ENCODE measurements around the gene MICA.

Gene MICA

GRCh38 chr6:31403283-31404060, at the start of gene MICA:
Gene MICA (plus strand): TSS chr6:31403595. CDS start chr6:31403633, 38 bp downstream.
- peak; percentile 21 for DNase-seq (ENCODE audit: low read depth, low spot score)
- POLR2A ChIA-PET, result no interaction called here

DNA sequence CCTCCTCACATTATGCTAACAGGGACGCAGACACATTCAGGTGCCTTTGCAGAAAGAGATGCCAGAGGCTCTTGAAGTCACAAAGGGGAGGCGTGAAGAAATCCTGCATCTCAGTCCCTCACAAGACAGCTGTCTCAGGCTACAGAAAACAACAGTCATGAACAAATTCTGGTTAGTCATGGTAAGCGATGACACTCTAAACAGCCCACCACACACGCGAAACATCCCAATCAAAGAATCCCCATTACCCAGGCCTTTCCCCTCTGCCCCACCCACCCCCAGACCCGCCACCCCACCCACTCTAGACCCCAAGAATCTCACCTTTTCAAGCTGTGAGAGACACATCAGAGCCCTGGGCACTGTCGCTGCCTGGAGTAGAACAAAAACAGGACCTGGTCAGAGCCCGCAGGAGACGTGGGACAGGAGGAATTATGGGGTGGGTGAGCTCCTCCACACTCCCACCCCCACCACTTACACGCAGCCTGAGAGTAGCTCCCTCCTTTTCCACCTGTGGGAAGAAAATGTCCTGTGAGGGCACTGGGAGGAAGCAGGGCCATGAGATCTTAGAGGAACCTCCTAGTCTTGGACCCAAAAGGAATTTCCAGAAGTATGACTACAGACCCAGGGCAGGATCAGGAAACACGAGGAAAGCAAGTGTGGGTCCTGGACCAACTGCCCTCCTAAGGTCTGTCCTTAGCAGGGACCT, 49.1 kb upstream of the MICA start:
- ChIA-PET CTCF (interaction anchor here (1.8 kb wide), 1 partner anchor 12 kb away, joined by 8 read pairs; no protein-coding TSS in a partner anchor), POLR2A (no interaction called here)
- no peak for TF ChIP-seq CTCF (IDR thresholded peaks at IDR 0.05; ENCODE audit: insufficient read depth, low read length, missing control alignments)
- DNase-seq (ENCODE audit: low read depth, low spot score), result no peak
- no peak overlapping the region for H3K4me3 ChIP-seq (ENCODE audit: low read depth, low read length)

More at GRCh38 chr6:31403283-31404060, at the start of gene MICA:
- H3K4me3 ChIP-seq (ENCODE audit: low read depth, low read length), result peak within 1 kb of the TSS; percentile 83
- TF ChIP-seq CTCF (IDR thresholded peaks at IDR 0.05; ENCODE audit: insufficient read depth, low read length, missing control alignments), result no peak
- CTCF ChIA-PET, result interaction anchor here (1.0 to 7.6 kb wide), 6 partner anchors 10 to 245 kb away, joined by 3 to 121 read pairs (median 4); partner anchors contain the start of gene TCF19

GRCh38 chr6:31354864-31355582, 48.4 kb upstream of the MICA start:
- CTCF ChIA-PET, result interaction anchor here (1.8 kb wide), 1 partner anchor 12 kb away, joined by 8 read pairs; no protein-coding TSS in a partner anchor
- no peak overlapping the region for H3K4me3 ChIP-seq (ENCODE audit: low read depth, low read length)
- no peak for DNase-seq (ENCODE audit: low read depth, low spot score)
- no peak for TF ChIP-seq CTCF (IDR thresholded peaks at IDR 0.05; ENCODE audit: insufficient read depth, low read length, missing control alignments)
- POLR2A ChIA-PET, result no interaction called here

DNA sequence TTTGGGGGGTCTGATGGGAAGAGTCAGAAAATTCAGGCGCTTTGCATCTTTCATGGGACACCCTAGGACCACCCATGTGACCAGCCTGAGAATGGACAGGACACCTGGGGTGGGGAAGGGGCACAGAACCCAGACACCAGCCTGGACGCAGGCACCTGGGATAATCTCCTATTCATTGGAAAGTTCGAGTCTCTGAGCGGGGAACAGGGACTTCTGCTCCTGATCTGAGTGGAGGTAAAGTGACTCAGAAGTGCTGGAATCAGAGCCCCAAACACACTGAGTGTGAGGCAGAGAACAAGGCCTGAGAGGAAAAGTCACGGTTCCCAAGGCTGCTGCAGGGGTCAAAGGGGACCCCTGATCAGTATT, 47.8 kb upstream of the MICA start:
- H3K4me3 ChIP-seq (ENCODE audit: low read depth, low read length), result peak overlapping the region; percentile 69
- no peak for DNase-seq (ENCODE audit: low read depth, low spot score)
- ChIA-PET POLR2A (no interaction called here), CTCF (no interaction called here)
- TF ChIP-seq CTCF (IDR thresholded peaks at IDR 0.05; ENCODE audit: insufficient read depth, low read length, missing control alignments), result no peak

- no peak for DNase-seq (ENCODE audit: low read depth, low spot score)
- TF ChIP-seq CTCF (IDR thresholded peaks at IDR 0.05; ENCODE audit: insufficient read depth, low read length, missing control alignments), result no peak
- ChIA-PET CTCF (no interaction called here), POLR2A (no interaction called here)
- peak overlapping the region; percentile 69 for H3K4me3 ChIP-seq (ENCODE audit: low read depth, low read length)
Measured at GRCh38 chr6:31356216-31356945, 47.0 kb upstream of the MICA start.
